Ascending aorta (tissue), 2 donors: ENCODE data around the gene CEACAM20. TPM values are rescaled to one million over a fixed set of nuclear protein-coding genes. Genes with fewer than 3 reads are reported as not detected.

ENCODE experiments used
- DNase-seq, 2 donors: peaks; one replicate each; pipeline ENCODE4 v3.0.0-alpha.2; 2019; ENCODE audit warnings: low spot score in 2 of 2
- H3K27ac ChIP-seq, 2 donors: fragments of 200-600 bp; sonication (generic); one replicate each; pipeline ENCODE4 v1.5.1; 2016 to 2017; ENCODE audit warnings: mild to moderate bottlenecking in 1 of 2
- H3K27me3 ChIP-seq: fragments of 200-600 bp; sonication (generic); one replicate; pipeline ENCODE4 v1.5.1; 2017
- H3K36me3 ChIP-seq, 2 donors: fragments of 200-600 bp; sonication (generic); one replicate each; pipeline ENCODE4 v1.5.1; 2016
- H3K4me1 ChIP-seq, 2 donors: fragments of 200-600 bp; sonication (generic); one replicate each; pipeline ENCODE4 v1.5.1; 2016 to 2017; ENCODE audit warnings: mild to moderate bottlenecking in 1 of 2
- H3K4me3 ChIP-seq, 2 donors: fragments of 200-600 bp; sonication (generic); one replicate each; pipeline ENCODE4 v1.5.1; 2016 to 2017; ENCODE audit warnings: mild to moderate bottlenecking in 1 of 2
- H3K9me3 ChIP-seq, 2 donors: fragments of 200-600 bp; sonication (generic); one replicate each; pipeline ENCODE4 v1.5.1; 2016
- CTCF ChIP-seq, 3 experiments: fragments of 200-600 bp in 2 of 3; fragments of 450-650 bp in 1 of 3; sonication (generic) in 2 of 3; IDR thresholded peaks; one replicate each; pipeline ENCODE4 v1.5.1; 2016 to 2019; ENCODE audit warnings: antibody characterized with exemption in 3 of 3, mild to moderate bottlenecking in 1 of 3, moderate library complexity in 1 of 3
- intact Hi-C: fragments of 100-400 bp; cut with DNase I; formaldehyde crosslinking; loops from one replicate; pipeline ENCODE4 v1.15.1; 2023
- total RNA-seq: library from RNA; depleted of rRNA; stranded (reverse); fragments of >200 nt; gene quantifications from one replicate; pipeline ENCODE4 v1.1.0, GENCODE V29; 2016

Gene CEACAM20
- total RNA-seq, 1 donor from 2014 or later = not detected

- Histone ChIP-seq H3K4me3 (no peak overlapping the region), H3K9me3 (no peaks in the 10 kb centered on the region), H3K27ac (no peak overlapping the region), H3K36me3 (no peaks in the 10 kb centered on the region), H3K27me3 (no peaks in the 10 kb centered on the region), H3K4me1 (no peaks in the 10 kb centered on the region)
- no peak for DNase-seq
- intact Hi-C loops = no loop called here
- no peak for TF ChIP-seq CTCF (IDR thresholded peaks at IDR 0.05)
Observed at GRCh38 chr19:44573627-44574026, 44.2 kb upstream of the CEACAM20 start.

- Histone ChIP-seq H3K4me3 (no peak overlapping the region), H3K9me3 (no peaks in the 10 kb centered on the region), H3K36me3 (no peaks in the 10 kb centered on the region), H3K4me1 (no peaks in the 10 kb centered on the region), H3K27ac (no peak overlapping the region), H3K27me3 (no peaks in the 10 kb centered on the region)
- TF ChIP-seq CTCF (IDR thresholded peaks at IDR 0.05) = no peak
- intact Hi-C loops = no loop called here
- no peak for DNase-seq
Observed at GRCh38 chr19:44573183-44573582, 43.7 kb upstream of the CEACAM20 start.

- Histone ChIP-seq H3K27ac (no peak overlapping the region), H3K4me3 (no peak overlapping the region), H3K36me3 (no peaks in the 10 kb centered on the region), H3K9me3 (no peaks in the 10 kb centered on the region), H3K4me1 (no peaks in the 10 kb centered on the region), H3K27me3 (no peaks in the 10 kb centered on the region)
- no peak for DNase-seq
- no peak for TF ChIP-seq CTCF (IDR thresholded peaks at IDR 0.05)
- intact Hi-C loops = no loop called here
Observed at GRCh38 chr19:44572581-44572900, 43.1 kb upstream of the CEACAM20 start.

GRCh38 chr19:44571830-44572580 is 42.5 kb upstream of the CEACAM20 start:
- Histone ChIP-seq H3K4me1 (no peaks in the 10 kb centered on the region), H3K36me3 (no peaks in the 10 kb centered on the region), H3K27ac (no peak overlapping the region), H3K9me3 (no peaks in the 10 kb centered on the region), H3K27me3 (no peaks in the 10 kb centered on the region), H3K4me3 (no peak overlapping the region)
- intact Hi-C loops = loop anchor here (1.0 kb wide), 1 partner anchor 85 kb away; no protein-coding TSS in a partner anchor
- no peak for DNase-seq
- no peak for TF ChIP-seq CTCF (IDR thresholded peaks at IDR 0.05)

- peak; percentile 54 to 68 (median 62) for TF ChIP-seq CTCF (IDR thresholded peaks at IDR 0.05)
- no peak overlapping the region for H3K4me3 ChIP-seq
- no peaks in the 10 kb centered on the region for H3K4me1 ChIP-seq
- H3K36me3 ChIP-seq = no peaks in the 10 kb centered on the region
- no peak overlapping the region for H3K27ac ChIP-seq
- intact Hi-C loops = loop anchor here (1.0 kb wide), 1 partner anchor 86 kb away; no protein-coding TSS in a partner anchor
- DNase-seq = peak in 1 of 2 donors; percentile 77
- no peaks in the 10 kb centered on the region for H3K27me3 ChIP-seq
- no peaks in the 10 kb centered on the region for H3K9me3 ChIP-seq
Observed at GRCh38 chr19:44570984-44571684, 41.7 kb upstream of the CEACAM20 start.
